CD4-positive, alpha-beta T cell treated with Interleukin-10 for 1 hour (primary cell): ENCODE data around the gene CDH23.

Experiments used
- DNase-seq: peaks from one replicate; pipeline ENCODE4 v3.0.0-alpha.2; 2020

The CDH23 gene

DNA sequence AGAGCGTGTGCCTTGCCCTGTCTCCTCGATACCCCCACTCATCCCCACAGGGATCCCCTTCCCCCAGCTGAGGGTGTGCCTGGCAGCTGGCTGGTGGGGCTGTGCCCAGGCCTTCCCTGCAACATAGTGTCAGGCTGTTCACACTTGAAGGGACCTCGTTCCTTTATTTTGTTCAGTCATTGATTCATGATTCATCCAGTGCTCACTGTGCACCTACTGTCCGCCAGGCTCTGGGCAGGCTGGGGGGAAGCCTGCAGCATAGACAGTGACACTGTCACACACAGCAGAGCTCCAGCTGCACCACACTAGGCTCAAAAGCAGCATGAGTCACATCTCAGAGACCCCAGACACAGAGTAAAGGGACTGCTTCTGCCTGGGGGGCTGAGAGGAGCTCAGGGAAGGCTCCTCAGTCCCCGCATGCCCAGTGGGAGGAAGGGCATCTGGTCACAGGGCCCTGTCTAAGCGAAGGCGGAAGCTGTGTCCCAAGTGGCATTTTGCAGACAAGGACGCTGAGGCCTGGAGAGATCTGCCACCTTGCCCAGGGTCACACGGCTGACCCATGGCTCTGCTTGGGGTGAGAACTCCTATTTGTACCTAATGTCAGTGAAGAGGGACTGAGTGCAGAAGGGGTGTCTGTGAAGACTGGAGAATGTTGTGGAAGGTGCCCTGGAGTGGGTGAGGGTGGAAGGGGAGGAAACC is 27.9 kb downstream of the CDH23 start:
- DNase-seq = no peak

DNA sequence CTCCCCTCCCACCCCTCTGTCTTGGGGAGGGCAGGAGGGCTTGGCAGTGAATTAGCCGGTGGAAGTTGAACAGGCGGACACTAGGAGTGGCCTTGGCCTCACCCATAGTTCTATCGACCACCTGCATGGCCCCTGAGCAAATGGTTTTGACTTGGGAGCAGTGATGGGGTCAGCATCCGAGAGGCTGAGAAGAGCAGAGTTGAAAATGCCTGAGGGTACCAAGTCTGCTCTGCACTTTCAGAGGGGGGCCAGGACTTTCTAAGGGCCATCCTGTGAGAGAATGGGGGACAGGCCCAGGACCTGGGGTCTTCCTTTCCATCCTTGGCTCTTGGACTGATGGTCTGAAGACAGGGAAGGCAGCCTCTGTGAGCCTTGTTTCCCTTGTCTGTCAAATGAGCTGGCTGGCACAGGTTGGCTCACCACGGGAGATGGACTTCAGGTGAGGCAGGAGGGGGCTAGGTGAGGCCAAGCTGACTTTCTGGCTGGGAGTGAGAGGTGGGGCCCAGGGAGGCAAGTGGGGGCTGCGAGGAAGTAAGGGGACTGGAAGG is 29.4 kb downstream of the CDH23 start:
- DNase-seq = no peak

DNA sequence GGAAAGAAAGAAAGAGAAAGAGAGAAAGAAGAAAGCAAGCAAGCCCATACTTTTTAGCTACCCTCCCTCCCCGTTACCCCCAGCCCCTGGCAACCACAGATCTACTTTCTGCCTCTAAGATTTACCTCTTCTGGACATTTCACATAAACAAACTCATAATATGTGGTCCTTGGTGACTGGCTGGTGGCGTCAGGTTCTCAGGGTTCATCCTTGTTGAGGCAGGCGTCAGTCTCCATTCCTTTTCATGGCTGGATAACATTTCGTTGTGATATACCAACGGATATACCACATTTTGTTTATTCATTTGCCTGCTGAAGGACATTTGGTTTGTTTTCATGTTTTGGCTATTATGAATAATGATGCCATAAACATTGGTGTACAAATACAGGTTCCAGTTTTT is 30.5 kb downstream of the CDH23 start:
- DNase-seq = no peak

DNA sequence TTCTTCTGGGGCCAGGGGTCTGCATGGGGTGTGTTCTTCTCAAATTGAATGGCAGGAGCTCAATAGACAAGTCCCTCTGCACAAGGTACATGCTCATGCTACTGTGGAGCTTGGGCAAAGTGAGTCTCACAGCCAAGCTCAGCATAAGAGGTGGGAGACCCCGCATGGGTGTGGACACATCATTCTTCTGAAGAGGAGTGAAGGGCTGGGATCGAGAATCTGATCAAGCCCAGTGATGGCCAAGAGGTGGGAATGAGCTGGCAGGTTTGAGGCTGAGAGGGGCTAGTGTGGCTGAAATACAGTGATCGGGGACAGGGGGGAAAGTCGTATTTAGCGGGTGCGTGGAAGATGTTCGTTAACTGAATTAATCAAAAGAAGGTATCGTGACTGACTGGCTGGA is 32.6 kb downstream of the CDH23 start:
- no peak for DNase-seq

DNA sequence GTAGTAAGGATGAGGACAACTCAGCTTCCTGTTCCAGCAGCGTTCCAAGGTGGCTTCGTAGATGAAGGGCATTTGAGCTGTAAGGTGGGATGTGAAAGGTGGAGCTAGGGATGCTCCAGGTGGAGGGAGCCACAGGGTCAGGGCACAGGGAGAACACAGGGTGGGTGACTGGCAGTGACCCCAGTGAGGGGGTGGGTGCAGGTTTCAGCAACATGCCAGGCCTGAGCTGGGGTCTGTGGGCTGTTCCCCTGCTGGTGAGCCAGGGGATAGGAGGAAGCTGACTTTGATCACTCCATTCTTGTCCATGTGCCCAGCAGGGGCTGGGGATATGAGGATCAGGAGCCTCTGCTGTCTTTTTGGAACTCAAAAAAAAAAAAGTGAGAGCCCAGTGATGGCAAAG is 33.2 kb downstream of the CDH23 start:
- no peak for DNase-seq

DNA sequence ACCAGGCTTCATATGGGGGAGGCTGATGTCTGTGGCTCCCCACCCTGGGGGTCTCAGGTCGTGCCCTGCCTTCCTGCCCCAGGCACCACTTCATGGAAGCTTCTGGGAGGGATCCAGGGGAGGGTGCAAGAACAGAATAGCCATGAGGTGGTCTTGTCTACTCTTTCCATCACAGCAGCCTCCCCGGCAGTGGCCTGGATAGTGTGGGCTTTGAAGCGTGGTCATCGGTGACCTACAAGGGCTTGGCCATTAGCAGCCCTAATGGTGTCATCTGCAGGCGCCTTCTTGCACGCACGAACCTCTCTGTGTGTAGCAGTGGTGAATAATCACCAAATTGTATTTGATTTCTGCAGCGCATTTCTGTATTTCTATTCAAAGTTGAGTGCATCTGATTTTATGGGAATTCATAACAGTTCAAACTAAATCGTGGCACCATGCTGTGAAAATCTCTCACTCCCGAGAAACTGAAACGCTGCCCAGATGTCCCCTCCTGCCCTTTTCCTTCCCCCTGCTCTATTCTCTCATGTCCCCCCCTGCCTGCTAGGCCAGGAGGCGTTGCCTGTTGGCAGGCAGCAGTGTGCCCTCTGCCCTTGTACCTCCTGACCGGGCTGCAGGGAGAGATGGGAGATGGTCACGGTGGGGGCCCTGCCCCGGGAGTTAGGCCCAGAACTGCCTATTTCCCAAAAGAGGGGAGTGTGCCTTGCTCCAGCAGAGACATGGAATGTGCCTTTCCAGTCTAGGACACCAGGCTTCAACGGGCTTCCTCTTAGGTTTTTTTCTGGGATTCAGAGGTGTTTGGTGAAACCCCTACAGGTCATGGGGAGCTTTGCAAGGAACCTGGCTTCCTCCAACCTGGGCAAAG is 34.8 kb downstream of the CDH23 start:
- no peak for DNase-seq

DNA sequence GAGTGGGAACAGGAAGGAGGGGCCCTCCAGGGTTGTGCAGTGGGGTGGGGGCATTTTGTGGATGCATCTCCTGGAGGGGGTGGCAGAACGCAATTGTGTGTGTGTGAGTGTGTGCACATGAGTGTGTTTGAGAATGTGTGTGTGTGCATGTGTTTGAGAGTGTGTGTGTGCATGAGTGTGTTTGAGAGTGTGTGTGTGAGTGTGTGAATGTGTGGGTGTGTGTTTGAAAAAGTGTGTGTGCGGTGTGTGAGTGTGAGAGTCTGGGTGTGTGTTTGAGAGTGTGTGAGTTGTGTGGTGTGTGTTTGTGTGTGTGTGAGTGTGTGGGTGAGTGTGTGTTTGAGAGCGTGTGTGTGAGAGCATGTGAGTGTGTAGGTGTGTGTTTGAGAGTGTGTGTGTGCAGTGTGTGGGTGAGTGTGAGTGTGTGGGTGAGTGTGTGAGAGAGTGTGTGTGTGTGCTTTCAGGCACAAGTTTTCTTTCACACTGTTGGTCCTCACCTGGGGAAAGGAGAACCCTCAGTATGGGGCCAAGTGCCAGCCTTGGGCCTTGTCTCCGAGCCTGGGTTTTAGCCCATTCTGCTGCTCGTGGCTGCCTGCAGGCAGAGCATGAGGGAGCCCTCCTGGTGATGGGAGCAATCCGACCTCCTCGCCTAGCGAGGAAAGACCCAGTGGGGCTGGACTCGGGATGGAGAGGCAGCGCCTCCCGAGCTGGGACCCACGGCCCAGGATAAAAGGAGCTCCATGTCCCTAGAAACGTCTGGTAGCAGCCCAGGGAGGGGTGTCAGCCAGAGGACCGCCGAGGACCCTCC is 35.6 kb downstream of the CDH23 start:
- no peak for DNase-seq

DNA sequence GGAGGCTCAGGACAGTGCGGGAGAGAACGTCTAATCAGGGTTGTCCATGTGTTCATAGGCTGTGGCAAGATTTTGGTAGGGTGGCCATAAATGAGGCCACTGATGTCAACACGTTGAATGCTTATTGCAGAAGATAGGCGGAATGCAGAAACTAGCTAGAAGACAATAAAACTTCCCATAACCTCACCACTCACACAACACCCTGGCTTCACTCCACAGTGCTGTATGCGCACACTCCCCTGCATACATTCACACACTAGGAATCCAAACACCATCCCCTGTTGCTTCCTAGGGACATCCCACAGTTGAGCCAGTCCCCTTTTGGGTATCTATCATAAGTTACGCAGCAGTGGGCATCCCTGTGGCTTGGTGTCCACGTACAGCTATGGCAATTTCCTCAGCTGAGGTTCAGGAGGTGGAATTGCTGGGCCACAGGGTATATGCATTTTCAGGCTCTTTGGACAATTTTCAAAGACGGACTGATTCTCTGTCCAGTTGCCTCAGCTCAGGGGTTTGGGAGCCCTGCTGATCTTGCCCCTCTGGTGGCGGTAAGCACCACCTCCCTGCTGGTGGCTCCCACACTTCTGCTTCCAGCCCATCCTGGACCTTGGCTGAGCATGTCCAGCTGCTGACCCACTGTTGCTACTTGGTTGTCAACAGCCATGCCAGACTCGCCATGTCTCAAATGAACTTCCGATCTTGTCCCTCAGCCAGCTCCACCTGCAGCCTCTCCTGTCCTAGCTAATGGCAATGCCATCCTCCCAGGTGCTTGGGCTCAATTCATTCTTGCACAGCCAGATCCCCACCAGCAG is 36.4 kb downstream of the CDH23 start:
- no peak for DNase-seq

DNA sequence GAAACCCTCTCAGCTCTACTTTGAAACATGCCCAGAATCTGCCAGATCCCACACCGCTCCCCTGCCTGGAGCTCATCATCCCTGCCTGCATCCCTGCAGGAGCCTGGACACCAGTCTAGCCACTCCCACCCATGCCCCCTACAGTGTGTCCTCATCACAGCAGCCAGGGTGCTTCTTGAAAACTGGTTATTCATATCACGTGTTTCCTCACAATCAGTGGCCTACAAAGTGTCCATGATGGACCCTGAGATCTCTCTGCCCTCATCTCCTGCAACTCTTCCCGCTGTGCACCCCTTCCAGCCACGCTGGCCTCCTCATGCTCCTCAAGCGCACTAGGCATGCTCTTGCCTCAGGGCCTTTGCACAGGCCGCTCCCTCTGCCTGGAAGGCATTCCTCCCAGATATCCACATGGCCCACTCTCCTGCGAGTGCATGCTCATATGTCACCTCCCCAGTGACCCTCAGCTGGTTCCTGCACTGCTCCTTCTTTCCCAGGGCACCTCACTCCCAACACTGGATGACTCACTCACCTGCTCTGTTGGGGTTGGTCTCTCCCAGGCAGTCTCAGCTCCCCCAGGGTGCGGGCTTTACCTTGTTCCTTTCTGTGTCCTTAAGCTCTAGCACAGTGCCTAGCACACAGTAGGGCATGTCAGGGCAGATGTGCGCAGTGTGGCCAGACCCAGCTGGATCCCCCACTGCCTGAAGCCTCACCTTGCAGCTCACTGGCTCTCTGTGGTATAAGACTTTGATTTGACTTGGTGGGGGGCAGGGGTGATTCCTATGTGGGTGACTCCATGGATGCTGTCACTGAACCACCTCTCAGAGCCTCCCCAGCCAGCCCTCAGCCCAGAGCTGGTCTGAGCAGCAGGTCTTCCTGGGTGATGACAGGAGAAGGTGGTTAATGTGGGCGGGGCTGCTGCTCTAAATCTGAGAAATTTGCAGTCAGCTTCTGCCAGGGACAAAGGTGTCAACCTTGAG is 37.3 kb downstream of the CDH23 start:
- DNase-seq = peak; percentile 20

DNA sequence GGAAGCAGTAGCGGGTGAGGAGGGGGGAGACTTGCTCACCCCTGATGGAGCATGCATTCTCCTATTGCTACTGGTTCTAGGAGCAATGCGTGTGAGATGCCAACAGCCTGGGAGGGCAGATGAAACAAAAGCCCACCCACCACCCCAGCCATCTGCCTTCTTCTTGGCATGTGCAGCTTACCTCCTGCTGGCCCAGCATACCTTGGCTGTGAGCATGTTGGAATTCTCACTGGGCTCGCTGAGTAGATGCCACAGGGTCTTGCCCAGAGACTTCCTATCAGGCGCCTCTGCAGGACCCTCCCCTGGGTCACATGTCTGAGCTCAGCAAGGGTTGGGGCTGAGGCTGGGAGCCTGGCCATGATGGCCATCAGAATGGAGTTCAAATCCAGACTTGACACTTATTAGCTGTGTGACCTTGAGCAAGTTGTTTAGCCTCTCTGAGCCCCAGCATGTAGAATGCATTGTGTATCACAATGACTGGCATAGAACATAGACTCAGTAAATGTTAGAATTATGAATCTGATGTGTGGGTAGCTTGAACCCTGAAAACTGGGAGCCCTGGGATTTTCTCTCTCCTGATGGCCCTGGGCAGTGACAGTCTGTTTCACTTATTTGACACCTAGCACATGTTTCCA is 38.2 kb downstream of the CDH23 start:
- DNase-seq = no peak

DNA sequence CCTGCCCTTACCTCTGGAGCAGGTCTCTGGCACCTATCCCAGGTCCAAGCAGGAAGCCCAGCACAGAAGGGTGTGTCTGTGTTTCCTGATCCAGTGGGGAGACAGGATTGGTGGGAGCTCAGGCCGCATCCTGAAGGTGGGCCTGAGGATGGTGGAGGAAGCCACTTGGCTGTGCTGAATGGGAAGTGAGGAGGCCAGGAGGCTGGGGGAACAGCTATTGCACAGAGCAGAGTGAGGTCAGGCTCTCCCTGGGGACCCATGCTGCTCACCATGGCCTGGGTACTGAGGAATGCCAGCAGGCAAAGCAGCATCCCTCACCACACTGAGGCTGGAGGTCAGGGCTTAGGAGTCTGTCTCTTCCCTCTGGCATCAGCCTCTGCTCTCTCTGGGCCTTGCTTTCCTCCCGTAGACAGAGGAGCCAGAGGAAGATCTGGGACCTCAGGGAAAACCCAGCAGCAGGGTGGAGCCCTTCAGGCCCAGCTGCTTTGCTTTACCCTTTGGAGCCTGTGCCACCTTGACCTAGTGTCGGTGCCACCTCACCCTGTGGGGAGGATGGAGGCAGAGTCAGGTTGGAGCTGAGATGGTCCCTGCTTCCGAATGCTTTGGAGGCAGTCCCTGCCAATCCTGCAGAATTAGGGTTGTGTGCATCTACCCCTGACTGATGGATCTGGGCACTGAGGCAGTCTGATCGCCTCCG is 39.0 kb downstream of the CDH23 start:
- no peak for DNase-seq

DNA sequence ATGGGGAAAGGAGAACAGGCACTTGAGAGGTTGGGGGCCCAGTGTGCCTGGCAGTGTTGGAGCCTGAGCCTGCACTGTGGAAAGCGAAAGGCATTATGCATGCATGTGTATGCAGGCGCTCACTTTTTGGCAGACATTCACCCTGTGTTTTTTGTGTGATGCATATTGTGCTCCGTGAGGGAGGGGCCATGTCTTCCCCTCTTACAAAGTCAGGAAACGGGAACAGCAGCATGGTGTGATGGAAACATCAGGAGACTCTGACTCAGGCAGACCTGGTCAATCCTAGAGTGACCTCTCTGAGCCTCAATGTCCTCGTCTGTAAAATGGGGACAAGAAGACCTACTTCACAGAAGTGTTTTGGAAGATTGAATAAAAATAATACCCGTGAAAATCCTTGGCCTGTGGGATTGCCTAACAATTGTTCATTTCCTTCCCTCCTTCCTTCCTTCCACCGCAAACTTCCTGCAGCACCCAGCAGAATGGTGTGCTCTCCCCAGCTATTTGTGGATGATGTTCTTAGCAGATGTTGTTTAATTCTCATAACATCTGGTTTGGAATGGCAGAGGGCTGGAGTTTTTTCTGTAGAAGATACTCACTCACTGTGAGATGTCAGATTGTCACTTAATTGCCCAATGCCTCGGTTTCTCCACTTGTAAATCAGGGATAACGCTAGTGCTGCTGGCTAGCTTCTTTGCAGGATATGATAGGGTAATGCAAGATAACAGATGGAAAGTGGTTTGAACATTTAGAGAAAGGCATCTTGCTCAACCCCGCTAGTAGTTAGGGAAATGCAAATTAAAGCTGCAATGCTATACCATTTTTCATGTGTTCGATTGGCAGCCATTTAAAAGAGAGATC is 39.8 kb downstream of the CDH23 start:
- no peak for DNase-seq

DNA sequence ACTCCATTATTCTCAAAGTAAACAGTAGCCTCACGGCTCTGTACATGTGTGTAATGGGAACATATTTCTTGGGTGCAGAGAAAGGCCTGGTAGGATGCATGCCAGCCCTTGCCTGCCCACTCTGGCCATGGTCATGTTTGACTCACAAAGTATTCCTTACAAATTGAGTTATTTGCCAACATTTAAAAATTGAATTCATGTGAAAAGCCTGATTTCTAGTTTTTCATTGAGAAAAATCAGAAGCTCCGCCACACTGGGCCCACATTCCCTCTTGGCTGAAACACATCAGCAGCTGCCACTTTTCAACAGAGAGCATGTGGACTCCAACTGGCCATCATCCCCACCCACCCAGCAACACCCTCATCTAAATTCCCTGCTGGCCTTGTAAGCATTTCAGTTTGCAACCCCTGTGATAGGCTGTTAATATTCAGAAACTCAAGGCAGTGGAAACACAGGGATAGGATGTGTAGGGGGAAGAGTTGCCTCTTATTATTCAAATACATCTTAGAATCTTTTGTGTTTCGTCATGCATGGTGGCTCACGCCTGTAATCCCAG is 40.9 kb downstream of the CDH23 start:
- no peak for DNase-seq

DNA sequence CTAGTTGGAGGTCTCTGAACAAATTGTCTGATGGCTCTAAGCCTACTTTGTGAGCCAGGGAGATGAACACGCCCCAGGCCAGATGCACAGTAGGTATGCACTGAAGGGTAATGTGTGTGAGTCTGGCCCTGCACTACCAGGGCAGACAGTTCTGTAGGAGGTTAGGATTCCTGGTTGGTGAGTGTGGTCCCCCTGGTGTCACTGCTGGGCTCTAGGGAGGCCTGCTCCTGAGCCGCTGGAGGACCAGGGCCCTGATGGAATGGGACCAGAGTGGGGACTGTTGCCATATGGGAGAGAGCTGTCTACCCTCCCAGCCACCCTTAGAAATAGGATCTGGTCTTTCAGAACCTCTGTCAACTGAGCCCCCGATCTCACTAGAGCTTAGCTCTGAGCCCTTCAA is 42.0 kb downstream of the CDH23 start:
- DNase-seq = no peak

DNA sequence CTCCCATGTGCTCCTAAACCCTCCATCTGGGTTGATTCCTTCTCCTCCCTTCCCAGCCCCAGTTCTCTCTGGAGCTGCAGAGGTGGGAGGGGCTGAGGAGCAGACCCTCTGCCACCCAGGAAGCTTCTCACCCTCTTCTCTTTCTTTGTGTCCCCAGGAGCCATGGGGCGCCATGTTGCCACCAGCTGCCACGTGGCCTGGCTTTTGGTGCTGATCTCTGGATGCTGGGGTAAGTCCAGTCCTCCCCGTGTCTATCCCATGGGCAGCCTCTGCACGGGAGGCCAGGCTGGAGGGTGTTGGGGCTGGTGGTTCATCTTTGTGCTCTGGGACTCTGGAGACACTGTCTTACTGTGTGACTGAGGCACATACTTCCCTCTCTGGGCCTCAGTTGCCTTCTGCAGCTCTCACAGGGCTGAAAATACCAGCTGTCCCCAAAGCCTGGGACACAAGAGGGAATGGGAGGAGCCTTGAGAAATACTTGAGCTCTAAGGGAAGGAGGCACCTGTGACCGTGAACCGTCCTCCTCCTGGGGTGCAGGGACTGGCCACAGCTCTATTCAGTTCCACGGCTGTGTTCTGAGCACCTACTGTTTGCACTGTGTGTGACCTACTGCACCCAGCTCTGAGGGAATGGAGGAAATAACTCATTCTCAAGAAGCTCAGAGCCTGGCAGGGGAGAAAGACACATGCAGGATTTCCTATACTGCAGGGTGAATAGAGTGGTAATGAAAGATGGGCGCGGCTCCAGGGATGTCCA is 43.1 kb downstream of the CDH23 start:
- DNase-seq = no peak

DNA sequence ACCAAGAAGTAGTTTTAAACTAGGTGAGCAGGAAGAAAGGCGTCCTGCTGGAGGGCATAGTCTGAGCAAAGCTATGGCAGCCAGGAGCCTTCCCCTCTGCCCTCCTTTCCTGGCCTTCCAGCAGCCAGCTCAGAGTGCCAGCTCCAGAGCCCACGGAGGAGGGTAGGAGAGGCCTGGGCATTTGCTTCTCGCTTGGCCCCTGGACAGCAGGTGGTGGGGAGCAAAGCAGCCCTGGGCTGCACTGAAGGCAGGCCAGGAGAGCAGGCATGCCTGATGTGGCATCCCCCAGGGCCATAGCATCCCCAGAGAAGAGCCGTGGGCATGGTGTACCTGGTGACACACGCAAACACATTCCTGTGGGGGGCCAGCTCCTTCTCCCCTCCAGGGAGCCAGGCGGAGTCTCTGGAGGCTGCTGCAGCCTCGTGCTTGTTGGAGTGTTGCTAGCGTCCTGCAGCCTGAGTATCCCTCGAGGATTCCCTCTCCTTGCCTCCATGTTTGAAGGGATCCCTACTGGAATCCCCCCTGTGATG is 43.9 kb downstream of the CDH23 start:
- no peak for DNase-seq

DNA sequence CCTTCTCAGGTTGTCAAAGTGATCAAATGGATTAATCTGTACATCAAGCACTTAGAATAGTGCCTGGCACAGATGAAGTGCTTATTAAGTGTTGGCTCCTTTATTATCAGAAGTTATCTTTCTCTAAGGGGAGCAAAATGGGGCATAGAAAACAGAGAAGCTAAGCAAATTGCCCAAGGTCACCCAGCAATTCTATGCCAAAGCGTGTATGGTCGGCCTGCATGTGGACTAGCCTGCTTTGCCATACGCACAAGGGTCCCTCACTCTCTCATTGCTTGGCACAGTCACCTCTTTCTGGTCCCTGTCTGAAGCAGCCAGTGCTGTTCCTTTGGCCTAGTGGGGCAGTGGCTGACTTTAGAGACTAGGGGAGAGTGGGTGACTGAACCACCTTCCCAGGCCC is 45.3 kb downstream of the CDH23 start:
- DNase-seq = no peak
